Neural cell (in vitro differentiated cells): ENCODE data around the gene CIBAR2. TPM values are rescaled to one million over a fixed set of nuclear protein-coding genes. Genes with fewer than 3 reads are reported as not detected.

ENCODE experiments used
- H2AFZ ChIP-seq: fragments of 200-600, 300-800 bp; sonication (generic), shearing (Covaris generic); 2 replicates; pipeline ENCODE4 v1.6.0; 2014; ENCODE audit warnings: low read depth, mild to moderate bottlenecking, antibody characterized with exemption, low read length, moderate library complexity
- H3F3A ChIP-seq: fragments of 200-600 bp; shearing (Covaris generic); 2 replicates; pipeline ENCODE4 v1.6.1; 2016; ENCODE audit warnings: mild to moderate bottlenecking, moderate library complexity, mixed read lengths, antibody characterized with exemption, low read length; ENCODE audit not compliant: insufficient read depth, poor library complexity, severe bottlenecking
- H3K27ac ChIP-seq: fragments of 200-600, 300-800 bp; sonication (generic), shearing (Covaris generic); 2 replicates; pipeline ENCODE4 v1.5.1; 2014; ENCODE audit warnings: mild to moderate bottlenecking, low read length, moderate library complexity
- H3K27me3 ChIP-seq: fragments of 300-800, 200-600 bp; sonication (generic), shearing (Covaris generic); 2 replicates; pipeline ENCODE4 v1.6.0; 2014; ENCODE audit warnings: mild to moderate bottlenecking, low read depth, low read length, moderate library complexity; ENCODE audit not compliant: insufficient read depth
- H3K36me3 ChIP-seq: fragments of 300-800, 200-600 bp; sonication (generic), shearing (Covaris generic); 2 replicates; pipeline ENCODE4 v1.5.1; 2014; ENCODE audit warnings: mild to moderate bottlenecking, antibody characterized with exemption, low read length, moderate library complexity; ENCODE audit not compliant: insufficient read depth
- H3K4me2 ChIP-seq: fragments of 300-800, 200-600 bp; sonication (generic), shearing (Covaris generic); 2 replicates; pipeline ENCODE4 v1.6.0; 2014; ENCODE audit warnings: mild to moderate bottlenecking, low read length
- H3K4me3 ChIP-seq: fragments of 300-800, 200-600 bp; sonication (generic), shearing (Covaris generic); 2 replicates; pipeline ENCODE4 v1.5.1; 2014; ENCODE audit warnings: mild to moderate bottlenecking, low read length, moderate library complexity
- H3K79me2 ChIP-seq: fragments of 200-600 bp; shearing (Covaris generic); replicated peaks from 2 replicates; pipeline ENCODE4 v1.6.0; 2014; ENCODE audit warnings: mild to moderate bottlenecking, low read length, moderate library complexity; ENCODE audit not compliant: insufficient read depth
- H3K9ac ChIP-seq: fragments of 300-800, 200-600 bp; sonication (generic), shearing (Covaris generic); 2 replicates; pipeline ENCODE4 v1.6.1; 2016; ENCODE audit warnings: mild to moderate bottlenecking, low read length, mixed read lengths
- H3K9me2 ChIP-seq: fragments of 200-600 bp; shearing (Covaris generic); 2 replicates; pipeline ENCODE4 v1.6.1; 2016; ENCODE audit warnings: mild to moderate bottlenecking, low read length, mixed read lengths; ENCODE audit not compliant: insufficient read depth
- H3K9me3 ChIP-seq: fragments of 200-600, 300-800 bp; sonication (generic), shearing (Covaris generic); 2 replicates; pipeline ENCODE4 v1.6.1; 2016; ENCODE audit warnings: mild to moderate bottlenecking, mixed run types, low read length, moderate library complexity, mixed read lengths
- H4K20me1 ChIP-seq: fragments of 200-600 bp; shearing (Covaris generic); 2 replicates; pipeline ENCODE4 v1.6.1; 2016; ENCODE audit warnings: mild to moderate bottlenecking, mixed run types; ENCODE audit not compliant: insufficient read depth
- EP300 ChIP-seq: fragments of 450-650 bp; conservative IDR thresholded peaks from 2 replicates; pipeline ENCODE4 v1.6.1; 2014; ENCODE audit warnings: antibody characterized with exemption, mild to moderate bottlenecking, moderate library complexity; ENCODE audit not compliant: poor library complexity, severe bottlenecking
- EZH2 ChIP-seq: fragments of 200-600, 300-800 bp; shearing (Covaris generic), sonication (generic); IDR thresholded peaks from 2 replicates; pipeline ENCODE4 v1.6.1; 2014; ENCODE audit warnings: antibody characterized with exemption, low read length, borderline replicate concordance, mild to moderate bottlenecking; ENCODE audit not compliant: insufficient read depth, poor library complexity, severe bottlenecking
- MXI1 ChIP-seq: fragments of 450-650 bp; conservative IDR thresholded peaks from 2 replicates; pipeline ENCODE4 v1.6.1; 2014; ENCODE audit warnings: antibody characterized with exemption, mild to moderate bottlenecking; ENCODE audit not compliant: poor library complexity, severe bottlenecking
- POLR2AphosphoS5 ChIP-seq: IDR thresholded peaks from 2 replicates; pipeline ENCODE4 v1.6.1; 2012
- RAD21 ChIP-seq: fragments of 450-650 bp; conservative IDR thresholded peaks from 2 replicates; pipeline ENCODE4 v1.6.1; 2014; ENCODE audit warnings: antibody characterized with exemption, mild to moderate bottlenecking, moderate library complexity
- SMC3 ChIP-seq: fragments of 450-650 bp; conservative IDR thresholded peaks from 2 replicates; pipeline ENCODE4 v1.6.1; 2014; ENCODE audit warnings: antibody characterized with exemption, mild to moderate bottlenecking, moderate library complexity; ENCODE audit not compliant: poor library complexity
- TAF1 ChIP-seq: IDR thresholded peaks from 2 replicates; pipeline ENCODE4 v1.6.1; 2012; ENCODE audit warnings: low read depth
- polyA plus RNA-seq: library from polyadenylated mRNA; depleted of rRNA; stranded (reverse); fragments of >200 nt; gene quantifications from 2 replicates; pipeline ENCODE4 v1.2.3, GENCODE V29; 2014
- TF ChIP-seq, protein P1 (sequence below): IDR thresholded peaks from 2 replicates; pipeline ENCODE4 v1.6.1; 2012; ENCODE audit warnings: borderline replicate concordance
- TF ChIP-seq, protein P2 (sequence below): fragments of 450-650 bp; IDR thresholded peaks from 2 replicates; pipeline ENCODE4 v1.5.1; 2014; ENCODE audit warnings: antibody characterized with exemption, mild to moderate bottlenecking, moderate library complexity; ENCODE audit not compliant: poor library complexity, severe bottlenecking

The CIBAR2 gene
- polyA plus RNA-seq, 1 donor from 2014 or later = not detected

DNA sequence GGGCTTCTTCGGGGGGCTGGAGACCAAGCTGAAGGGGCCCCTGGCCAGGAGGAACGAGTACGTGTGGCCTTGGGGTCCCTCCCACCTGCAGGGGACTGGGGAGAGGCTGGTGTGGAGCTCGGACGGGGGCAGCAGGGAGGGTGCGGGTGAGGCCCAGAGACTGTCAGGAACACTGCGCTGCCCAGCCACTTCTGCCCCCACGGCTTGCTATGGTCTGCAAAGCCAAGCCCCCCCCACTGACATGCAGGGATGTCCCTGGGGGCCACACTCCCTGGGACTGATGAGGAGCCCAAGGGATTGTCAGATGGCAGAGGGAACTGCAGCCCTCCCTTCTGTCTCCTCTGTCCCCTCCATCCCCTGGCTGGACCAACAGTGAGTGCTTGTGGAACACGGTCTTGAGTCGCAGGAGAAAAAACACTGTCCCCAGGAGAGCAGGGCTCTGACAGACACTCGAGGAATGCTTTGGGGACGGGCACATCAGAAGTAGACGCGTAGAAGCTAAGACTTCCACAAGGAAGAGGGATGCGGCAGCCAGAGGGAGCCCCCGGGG, 34.6 kb downstream of the CIBAR2 start:
- H3F3A ChIP-seq = no peaks in the 10 kb centered on the region
- H3K36me3 ChIP-seq = peaks cover 4% of the 10 kb centered on the region
- no peaks in the 10 kb centered on the region for H3K9me2 ChIP-seq
- no peak overlapping the region for H2AFZ ChIP-seq
- TF ChIP-seq MXI1 (no peak), SMC3 (no peak), TAF1 (no peak), POLR2AphosphoS5 (no peak), RAD21 (no peak), EP300 (no peak), EZH2 (no peak)
- TF ChIP-seq, protein P1, sequence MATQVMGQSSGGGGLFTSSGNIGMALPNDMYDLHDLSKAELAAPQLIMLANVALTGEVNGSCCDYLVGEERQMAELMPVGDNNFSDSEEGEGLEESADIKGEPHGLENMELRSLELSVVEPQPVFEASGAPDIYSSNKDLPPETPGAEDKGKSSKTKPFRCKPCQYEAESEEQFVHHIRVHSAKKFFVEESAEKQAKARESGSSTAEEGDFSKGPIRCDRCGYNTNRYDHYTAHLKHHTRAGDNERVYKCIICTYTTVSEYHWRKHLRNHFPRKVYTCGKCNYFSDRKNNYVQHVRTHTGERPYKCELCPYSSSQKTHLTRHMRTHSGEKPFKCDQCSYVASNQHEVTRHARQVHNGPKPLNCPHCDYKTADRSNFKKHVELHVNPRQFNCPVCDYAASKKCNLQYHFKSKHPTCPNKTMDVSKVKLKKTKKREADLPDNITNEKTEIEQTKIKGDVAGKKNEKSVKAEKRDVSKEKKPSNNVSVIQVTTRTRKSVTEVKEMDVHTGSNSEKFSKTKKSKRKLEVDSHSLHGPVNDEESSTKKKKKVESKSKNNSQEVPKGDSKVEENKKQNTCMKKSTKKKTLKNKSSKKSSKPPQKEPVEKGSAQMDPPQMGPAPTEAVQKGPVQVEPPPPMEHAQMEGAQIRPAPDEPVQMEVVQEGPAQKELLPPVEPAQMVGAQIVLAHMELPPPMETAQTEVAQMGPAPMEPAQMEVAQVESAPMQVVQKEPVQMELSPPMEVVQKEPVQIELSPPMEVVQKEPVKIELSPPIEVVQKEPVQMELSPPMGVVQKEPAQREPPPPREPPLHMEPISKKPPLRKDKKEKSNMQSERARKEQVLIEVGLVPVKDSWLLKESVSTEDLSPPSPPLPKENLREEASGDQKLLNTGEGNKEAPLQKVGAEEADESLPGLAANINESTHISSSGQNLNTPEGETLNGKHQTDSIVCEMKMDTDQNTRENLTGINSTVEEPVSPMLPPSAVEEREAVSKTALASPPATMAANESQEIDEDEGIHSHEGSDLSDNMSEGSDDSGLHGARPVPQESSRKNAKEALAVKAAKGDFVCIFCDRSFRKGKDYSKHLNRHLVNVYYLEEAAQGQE = no peak
- TF ChIP-seq, protein P2, sequence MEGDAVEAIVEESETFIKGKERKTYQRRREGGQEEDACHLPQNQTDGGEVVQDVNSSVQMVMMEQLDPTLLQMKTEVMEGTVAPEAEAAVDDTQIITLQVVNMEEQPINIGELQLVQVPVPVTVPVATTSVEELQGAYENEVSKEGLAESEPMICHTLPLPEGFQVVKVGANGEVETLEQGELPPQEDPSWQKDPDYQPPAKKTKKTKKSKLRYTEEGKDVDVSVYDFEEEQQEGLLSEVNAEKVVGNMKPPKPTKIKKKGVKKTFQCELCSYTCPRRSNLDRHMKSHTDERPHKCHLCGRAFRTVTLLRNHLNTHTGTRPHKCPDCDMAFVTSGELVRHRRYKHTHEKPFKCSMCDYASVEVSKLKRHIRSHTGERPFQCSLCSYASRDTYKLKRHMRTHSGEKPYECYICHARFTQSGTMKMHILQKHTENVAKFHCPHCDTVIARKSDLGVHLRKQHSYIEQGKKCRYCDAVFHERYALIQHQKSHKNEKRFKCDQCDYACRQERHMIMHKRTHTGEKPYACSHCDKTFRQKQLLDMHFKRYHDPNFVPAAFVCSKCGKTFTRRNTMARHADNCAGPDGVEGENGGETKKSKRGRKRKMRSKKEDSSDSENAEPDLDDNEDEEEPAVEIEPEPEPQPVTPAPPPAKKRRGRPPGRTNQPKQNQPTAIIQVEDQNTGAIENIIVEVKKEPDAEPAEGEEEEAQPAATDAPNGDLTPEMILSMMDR = no peak
- no peak overlapping the region for H3K9ac ChIP-seq
- no peaks in the 10 kb centered on the region for H4K20me1 ChIP-seq
- H3K4me3 ChIP-seq = no peak overlapping the region
- no peaks in the 10 kb centered on the region for H3K27me3 ChIP-seq
- no peaks in the 10 kb centered on the region for H3K79me2 ChIP-seq
- H3K9me3 ChIP-seq = no peaks in the 10 kb centered on the region
- H3K4me2 ChIP-seq = no peak overlapping the region
- no peak overlapping the region for H3K27ac ChIP-seq

DNA sequence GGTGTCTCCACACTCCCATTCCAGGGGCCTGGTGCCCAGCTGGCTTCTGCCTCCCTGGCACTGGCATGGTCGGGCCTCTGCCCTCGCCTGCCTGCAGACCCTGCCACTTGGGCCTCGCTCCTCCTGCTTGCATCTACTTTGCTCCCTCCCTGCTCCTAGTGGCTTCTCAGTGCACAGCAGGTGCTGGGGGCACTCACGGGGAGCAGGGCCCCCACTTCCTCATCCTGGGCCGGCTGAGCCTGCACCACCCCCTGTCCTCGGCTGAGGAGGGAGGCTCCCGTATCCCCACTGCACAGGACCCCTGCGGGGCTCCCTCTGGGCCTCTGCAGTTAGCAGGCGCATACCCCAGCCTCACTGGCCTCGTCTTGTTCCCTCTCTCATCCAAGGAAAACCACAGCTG, 35.2 kb downstream of the CIBAR2 start:
- Histone ChIP-seq H3K9me2 (no peaks in the 10 kb centered on the region), H4K20me1 (no peaks in the 10 kb centered on the region), H3K79me2 (no peaks in the 10 kb centered on the region), H3K9ac (no peak overlapping the region), H3K36me3 (peaks cover 4% of the 10 kb centered on the region), H2AFZ (no peak overlapping the region), H3K4me3 (no peak overlapping the region), H3K9me3 (no peaks in the 10 kb centered on the region), H3K27me3 (no peaks in the 10 kb centered on the region), H3F3A (no peaks in the 10 kb centered on the region), H3K27ac (no peak overlapping the region), H3K4me2 (no peak overlapping the region)
- TF ChIP-seq POLR2AphosphoS5 (no peak), EP300 (no peak), MXI1 (no peak)
- TF ChIP-seq, protein P1 = no peak
- TF ChIP-seq, protein P2 = no peak
